Measurements from ENCODE around the gene PM20D1.
A peak's percentile ranks its signal among the peaks of the same experiment; 100 is the strongest.
"Not testable (repeated sequence)": the region's sequence is repeated elsewhere in the genome, so short reads cannot be mapped to it uniquely, and the experiment has no call there.

The PM20D1 gene

DNA sequence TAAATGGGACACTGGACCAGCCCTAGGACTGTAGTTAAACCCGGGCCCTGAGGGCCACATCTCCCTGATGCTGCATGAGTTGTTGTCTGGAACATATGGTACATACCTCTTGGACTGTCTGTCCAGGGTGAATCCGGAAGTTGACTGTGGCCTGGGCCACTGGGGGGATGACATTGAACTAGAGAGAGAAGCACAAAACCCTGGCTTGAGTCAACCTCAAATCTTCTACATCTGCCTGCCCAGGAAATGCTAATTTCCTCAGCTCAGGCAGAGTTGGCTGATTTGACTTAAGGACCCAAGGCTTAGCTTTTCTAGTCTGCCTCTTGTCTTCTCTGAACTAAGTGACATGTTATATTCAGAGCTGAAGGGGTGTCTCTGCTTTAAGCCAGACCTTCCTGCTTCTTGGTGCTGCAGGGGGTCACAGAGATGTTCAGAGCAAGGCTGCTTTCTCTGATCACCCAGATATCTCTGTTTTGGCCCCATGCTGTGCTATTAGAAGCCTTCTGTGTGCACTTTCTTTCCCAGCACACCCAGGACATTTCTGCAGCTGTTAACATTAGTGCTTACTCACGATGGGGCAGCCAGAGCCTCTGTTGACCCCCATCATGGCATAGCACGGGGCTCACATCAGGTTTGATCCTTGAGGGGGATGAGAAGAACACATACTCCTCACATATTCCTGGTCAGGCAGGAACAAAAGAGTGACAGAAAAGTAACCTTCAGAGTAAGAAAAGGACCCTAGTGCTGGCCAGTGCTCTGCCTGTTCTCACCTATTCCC is 9.6 kb downstream of the PM20D1 start:
- no peak for DNase-seq

DNA sequence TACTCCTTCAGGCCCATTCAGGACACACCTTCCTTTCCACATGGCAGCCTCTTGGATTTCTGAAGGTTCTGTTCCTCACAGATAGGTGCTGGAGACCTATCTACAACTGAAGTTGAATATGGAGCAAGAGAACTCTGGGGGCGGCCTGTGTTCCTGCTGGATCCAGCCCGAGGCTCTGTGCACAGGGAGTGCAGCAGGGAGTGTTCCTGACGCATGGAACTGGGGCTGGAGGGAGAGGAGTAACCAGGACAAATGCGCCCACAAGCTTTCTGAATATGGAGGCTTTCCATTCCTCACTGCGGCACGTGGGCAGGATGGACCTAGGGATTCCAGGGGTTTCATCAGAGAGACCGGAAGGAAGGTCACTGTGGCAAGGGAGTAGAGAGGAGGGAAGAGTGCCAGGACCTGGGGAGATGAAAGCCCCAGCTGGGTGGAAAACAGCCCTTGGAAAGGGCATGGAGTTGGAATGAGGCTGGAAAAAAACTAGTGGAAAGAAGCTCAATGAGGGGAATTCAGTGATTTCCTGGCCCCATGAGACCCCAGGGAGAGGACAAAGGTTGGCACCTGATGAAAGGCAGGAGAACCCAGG is 12.5 kb downstream of the PM20D1 start:
- DNase-seq, result no peak

- no peak for DNase-seq
These were observed 15.2 kb downstream of the PM20D1 start for GRCh38 chr1:205834751-205835150.

DNA sequence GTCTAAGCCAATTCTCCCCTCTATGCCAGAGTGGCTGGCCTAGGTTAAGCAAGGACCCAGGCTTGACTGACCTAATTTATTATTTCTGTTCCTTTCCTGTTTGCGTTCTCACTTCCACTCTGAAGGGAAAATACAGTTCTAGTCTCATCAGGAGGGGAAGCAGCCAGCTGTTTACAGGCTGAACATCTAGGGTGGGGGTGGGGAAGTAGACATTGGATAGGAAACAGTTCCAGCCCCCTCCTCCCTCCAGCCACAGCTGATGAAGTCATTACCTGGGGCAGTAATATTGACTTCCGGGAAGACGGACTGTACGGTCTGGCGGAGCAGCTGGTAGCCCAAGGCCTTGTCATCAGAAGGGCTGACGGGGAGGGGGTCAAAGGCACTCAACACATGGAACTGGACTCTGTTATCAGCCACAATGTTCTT is 17.6 kb downstream of the PM20D1 start:
- DNase-seq, result no peak

DNA sequence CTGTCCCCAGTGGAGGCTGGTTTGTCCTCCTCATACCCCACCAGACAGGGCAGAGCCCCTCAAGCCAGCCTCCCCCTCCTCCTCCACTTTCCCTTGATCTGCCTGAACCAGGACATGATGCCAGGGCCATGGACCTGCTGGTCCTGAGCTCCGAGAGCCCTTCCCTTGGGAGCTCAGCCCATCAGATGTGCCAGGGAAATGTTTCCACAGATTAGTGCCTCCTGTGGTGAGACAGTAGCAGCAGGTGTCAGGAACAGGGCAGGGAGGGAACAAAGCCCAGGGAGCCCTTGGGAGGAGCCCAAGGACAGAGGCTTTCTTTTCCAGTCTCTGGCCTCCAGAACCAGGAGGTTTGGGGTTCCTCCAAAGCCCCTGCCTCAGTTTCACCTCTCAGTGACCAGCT is 22.3 kb downstream of the PM20D1 start:
- no peak for DNase-seq

DNA sequence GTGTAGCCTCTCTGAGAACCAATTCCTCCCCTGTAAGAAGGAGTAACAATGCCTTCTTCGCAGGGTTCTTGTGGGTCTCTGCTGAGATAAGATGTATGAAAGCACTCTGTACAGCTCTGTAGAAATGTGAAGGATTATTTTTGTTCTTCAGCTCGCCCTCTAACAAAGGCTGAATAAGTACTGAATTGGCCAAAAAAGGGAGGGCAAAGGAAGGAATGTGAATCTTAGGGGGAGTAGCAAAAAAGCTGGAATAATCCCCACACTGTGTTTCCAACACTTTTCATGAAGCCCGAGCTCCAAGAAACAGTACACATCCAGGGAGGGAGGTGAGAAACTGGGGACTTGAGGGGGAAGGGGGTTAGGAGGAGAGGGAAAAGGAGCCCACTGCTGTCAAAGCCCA is 22.9 kb downstream of the PM20D1 start:
- no peak for DNase-seq

- DNase-seq, result no peak
These were observed 23.7 kb downstream of the PM20D1 start for GRCh38 chr1:205826016-205826806.

DNA sequence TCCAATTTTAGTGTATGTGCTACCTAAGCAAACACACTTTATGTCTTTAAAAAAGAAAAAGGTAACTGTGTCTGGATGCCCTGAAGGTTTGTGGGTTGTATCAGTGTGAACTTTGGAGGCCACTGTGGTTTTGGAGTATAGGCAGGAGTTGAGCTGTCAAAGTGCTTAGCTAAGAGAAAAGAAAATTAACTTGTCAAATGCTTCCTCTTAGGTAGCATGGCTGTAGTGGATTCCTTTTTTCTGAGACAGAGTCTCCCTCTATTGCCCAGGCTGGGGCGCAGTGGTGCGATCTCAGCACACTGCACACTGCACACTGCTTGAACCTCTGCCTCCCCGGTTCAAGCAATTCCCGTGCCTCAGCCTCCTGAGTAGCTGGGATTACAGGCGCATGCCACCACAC is 25.8 kb downstream of the PM20D1 start:
- no peak for DNase-seq

GRCh38 chr1:205823260-205823659 is 26.7 kb downstream of the PM20D1 start:
- not testable (repeated sequence) for DNase-seq

- DNase-seq, result no peak
These were observed 27.5 kb downstream of the PM20D1 start for GRCh38 chr1:205822397-205822796.

- DNase-seq, result no peak
These were observed 31.9 kb downstream of the PM20D1 start for GRCh38 chr1:205817988-205818387.

- no peak for DNase-seq
These were observed 32.6 kb downstream of the PM20D1 start for GRCh38 chr1:205817364-205817763.

DNA sequence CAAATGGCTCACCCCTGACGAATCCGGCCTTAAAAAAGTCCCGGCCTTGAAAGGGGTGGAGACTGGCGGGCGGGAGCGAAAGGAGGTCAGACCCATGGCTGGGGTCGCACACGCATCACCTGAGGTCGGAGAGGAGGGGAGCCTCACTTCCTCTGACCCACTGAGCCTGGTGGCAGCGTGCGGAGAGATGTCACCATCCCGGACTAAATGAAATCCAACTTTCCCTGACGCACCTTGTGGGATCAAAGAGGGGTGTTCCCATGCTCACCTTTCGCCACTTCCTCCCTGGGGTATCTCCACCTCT is 36.2 kb downstream of the PM20D1 start:
- DNase-seq, result no peak

GRCh38 chr1:205812878-205813754 is 36.8 kb downstream of the PM20D1 start, which contains the start of gene SLC41A1:
Gene SLC41A1 (minus strand): TSS chr1:205813198. CDS start chr1:205810441, 2,757 bp downstream.
- peak; percentile 96 for DNase-seq

- peak; percentile 68 for DNase-seq
These were observed 37.6 kb downstream of the PM20D1 start for GRCh38 chr1:205812271-205812877.

- DNase-seq, result peak; percentile 42
These were observed 38.3 kb downstream of the PM20D1 start for GRCh38 chr1:205811660-205812059.

DNA sequence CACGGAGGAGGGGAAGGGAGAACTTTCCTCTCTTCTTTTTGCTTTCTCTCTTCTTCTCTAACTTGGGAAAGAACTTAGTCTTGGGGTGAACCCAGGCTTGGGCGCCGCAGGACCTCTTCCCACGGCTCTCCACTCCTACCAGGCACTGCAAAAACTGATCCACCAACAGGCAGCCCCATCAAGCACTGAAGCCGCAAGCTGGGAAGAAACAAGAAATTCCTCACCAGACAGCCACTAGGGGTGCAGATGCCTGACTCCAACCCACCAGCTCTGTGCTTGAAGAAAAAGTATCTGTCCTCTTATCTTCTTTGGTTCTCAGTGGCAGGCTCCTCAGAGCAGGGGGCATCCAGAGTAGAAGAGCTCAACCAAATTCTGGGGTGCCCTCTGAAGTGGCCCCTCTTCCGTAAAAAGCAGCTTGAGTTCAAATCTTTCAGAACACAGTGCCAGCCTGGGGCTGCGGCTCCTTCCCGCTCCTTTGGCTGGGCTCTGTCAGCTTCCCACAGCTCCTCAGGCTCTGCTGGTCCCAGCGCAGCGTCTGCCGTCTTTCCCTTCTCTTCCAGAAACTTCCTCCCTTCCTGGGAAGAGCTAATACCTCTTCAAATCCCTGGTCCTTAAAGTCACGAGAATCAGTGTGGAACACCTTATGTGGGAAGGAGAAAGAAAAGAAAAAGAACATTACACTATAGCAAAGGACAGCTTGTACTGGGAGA is 39.3 kb downstream of the PM20D1 start:
- no peak for DNase-seq

- no peak for DNase-seq
These were observed 40.0 kb downstream of the PM20D1 start for GRCh38 chr1:205809942-205810345.

DNA sequence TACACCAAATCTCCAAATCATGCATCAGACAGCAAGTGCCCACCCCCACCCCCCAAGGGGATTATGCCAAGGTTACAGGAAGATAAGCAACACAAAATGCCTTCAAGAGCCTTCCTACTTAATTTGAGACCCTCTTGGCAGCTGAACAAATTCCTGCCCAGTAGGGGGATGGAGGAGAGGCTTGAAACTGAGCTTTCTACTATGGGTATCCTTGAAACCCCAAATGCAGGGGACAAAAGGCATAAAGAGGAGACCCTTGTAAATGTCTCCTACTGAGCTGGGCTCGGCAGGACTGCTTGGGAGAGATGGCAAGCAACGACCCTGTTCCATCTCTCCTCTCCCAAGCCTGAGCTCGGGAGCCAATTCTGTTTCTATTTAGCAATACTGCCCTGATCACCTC is 40.5 kb downstream of the PM20D1 start:
- no peak for DNase-seq

DNA sequence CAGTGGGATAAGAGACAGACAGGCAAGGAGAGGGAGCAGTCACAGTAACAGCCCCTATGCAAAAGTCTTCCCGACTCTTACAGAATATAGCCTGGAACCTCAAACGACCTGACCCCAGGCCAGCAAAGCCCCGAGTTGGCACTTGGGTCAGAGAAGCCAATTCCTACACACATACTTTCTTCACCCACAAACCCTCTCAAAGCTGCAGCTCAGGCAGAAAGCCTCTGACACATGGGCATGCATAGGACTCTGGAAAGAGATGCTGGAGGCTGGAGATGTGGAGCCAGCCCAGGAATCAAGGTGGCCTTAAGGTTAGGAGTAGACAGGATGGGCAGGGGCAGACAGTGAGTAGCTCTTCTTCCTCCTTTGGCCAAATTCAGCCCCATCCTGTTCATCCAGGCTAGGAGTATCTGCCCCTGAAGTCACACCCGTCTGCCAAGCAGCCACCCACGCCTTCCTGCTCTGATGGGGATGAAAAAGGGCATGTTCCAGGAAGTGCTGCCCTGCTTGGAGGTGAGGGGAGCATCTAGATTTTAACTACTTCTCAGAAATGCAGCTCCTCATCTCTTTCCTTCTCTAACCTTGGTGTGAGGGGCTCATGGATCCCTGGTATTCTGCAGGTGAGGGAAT is 44.7 kb downstream of the PM20D1 start:
- DNase-seq, result no peak

- no peak for DNase-seq
These were observed 45.3 kb downstream of the PM20D1 start for GRCh38 chr1:205804605-205805004.
